Naive B cell (primary cell): Measurements from ENCODE around the gene KLRB1. TPM values are rescaled to one million over a fixed set of nuclear protein-coding genes. Genes with fewer than 3 reads are reported as not detected.
A peak's percentile ranks its signal among the peaks of the same experiment; 100 is the strongest.
"Not testable (repeated sequence)": the region's sequence is repeated elsewhere in the genome, so short reads cannot be mapped to it uniquely, and the experiment has no call there.

Experiments
- ATAC-seq, 2 donors: fragments of 150-1000 bp; cut with Tn5 transposase; 2 replicates each; pipeline ENCODE4 v1.10.0; 2021; ENCODE audit warnings: low read depth in 2 of 2, mild to moderate bottlenecking in 2 of 2, moderate library complexity in 2 of 2
- DNase-seq: peaks from one replicate; pipeline ENCODE4 v3.0.0; 2022
- H3K27ac Mint-ChIP-seq, 6 donors: one replicate each; pipeline ENCODE4 v1.8.0; 2020 to 2022; ENCODE audit warnings: mild to moderate bottlenecking in 6 of 6, mixed read lengths in 6 of 6, moderate library complexity in 5 of 6, inconsistent platforms in 2 of 6
- H3K27me3 Mint-ChIP-seq, 3 donors: one replicate each; pipeline ENCODE4 v1.8.0; 2021 to 2022; ENCODE audit warnings: mixed read lengths in 3 of 3, mild to moderate bottlenecking in 1 of 3
- H3K36me3 Mint-ChIP-seq, 2 donors: one replicate each; pipeline ENCODE4 v1.8.0; 2020 to 2022; ENCODE audit warnings: mixed read lengths in 2 of 2, inconsistent platforms in 1 of 2, mild to moderate bottlenecking in 1 of 2
- H3K4me1 Mint-ChIP-seq, 3 donors: one replicate each; pipeline ENCODE4 v1.8.0; 2020 to 2022; ENCODE audit warnings: mixed read lengths in 3 of 3, inconsistent platforms in 1 of 3, mild to moderate bottlenecking in 1 of 3, moderate library complexity in 1 of 3
- H3K4me3 Mint-ChIP-seq, 8 donors: one replicate each; pipeline ENCODE4 v1.8.0; 2020 to 2022; ENCODE audit warnings: mild to moderate bottlenecking in 8 of 8, mixed read lengths in 8 of 8, moderate library complexity in 8 of 8, inconsistent platforms in 2 of 8
- H3K9me3 Mint-ChIP-seq, 7 donors: one replicate each; pipeline ENCODE4 v1.8.0; 2020 to 2022; ENCODE audit warnings: mixed read lengths in 7 of 7, mild to moderate bottlenecking in 5 of 7, inconsistent platforms in 2 of 7, moderate library complexity in 1 of 7
- polyA plus RNA-seq, 6 donors: library from polyadenylated mRNA; unstranded; fragments of 300-500 nt; fragmentation: Illumina TruSeq; gene quantifications; one replicate each; pipeline ENCODE4 v1.2.3, GENCODE V29; 2021; ENCODE audit warnings: low read depth in 6 of 6

KLRB1 gene
- polyA plus RNA-seq, 6 donors from 2014 or later, result 0.47 to 0.86 (median 0.74) TPM; not detected in 2

DNA sequence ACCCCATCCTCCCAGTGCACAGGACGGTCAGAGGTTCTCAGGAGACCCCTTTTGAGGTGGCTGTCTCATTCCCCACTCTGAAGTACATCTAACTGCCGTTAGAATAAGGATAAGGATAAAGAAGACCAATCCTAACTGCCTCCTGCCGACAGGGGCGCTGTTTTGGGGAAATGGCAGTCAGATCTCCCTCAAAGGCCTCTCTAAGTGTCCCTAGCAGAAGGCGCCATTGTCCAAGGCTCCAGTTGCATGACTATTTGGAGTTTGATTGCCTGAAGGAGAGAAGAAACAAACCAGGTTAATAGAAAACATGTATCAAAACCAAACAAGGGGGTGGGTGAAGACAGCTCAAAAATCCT, 29.1 kb upstream of the KLRB1 start:
- peak overlapping the region in 5 of 8 donors; percentile 9 to 67 (median 51) for H3K4me3 Mint-ChIP-seq
- no peak for ATAC-seq
- peaks cover 40 to 67% (median 59%) of the 10 kb centered on the region in 3 donors for H3K4me1 Mint-ChIP-seq
- H3K27ac Mint-ChIP-seq, result peak overlapping the region; percentile 35 to 96 (median 91)
- DNase-seq, result no peak
- H3K36me3 Mint-ChIP-seq, result peaks cover 10 to 12% of the 10 kb centered on the region in 2 donors
- H3K27me3 Mint-ChIP-seq, result no peaks in the 10 kb centered on the region
- peaks cover 0 to 13% (median 5%) of the 10 kb centered on the region in 7 donors for H3K9me3 Mint-ChIP-seq

DNA sequence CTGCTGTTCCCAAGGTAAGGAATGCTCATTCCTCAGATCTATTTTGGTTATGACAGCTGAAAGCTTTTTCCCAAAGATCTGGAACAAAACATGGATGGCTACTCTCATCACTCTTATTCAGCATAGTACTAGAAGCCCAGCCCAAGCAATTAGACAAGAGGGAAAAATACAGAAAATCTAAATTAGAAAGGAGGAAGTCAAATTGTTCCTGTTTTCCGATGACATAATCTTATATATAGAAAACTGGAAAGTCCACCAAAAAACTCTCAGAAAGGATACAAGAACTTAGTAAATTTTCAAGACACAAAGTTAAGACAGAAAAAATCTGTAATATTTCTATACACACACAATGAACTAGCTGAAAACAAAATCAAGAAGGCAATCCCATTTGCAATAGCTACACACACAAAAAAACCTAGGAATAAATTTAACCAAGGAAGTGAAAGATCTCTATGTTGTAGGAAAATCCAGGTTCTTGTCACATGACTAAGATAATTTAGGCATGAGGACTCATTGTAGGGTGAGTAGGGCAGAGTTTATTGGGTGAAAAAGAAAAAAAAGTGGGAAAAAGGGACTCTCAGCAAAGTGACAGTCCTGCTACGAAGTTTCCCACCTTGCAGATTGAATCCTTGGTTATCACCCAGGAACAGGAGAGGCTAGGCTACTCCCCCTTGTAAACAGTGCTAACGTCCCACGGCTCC, 28.6 kb upstream of the KLRB1 start:
- H3K27ac Mint-ChIP-seq, result peak overlapping the region; percentile 85 to 96 (median 91)
- H3K4me1 Mint-ChIP-seq, result peaks cover 37 to 64% (median 59%) of the 10 kb centered on the region in 3 donors
- ATAC-seq (peak in 1 of 2 donors; percentile 40), DNase-seq (peak; percentile 17)
- H3K36me3 Mint-ChIP-seq, result peaks cover 10 to 12% of the 10 kb centered on the region in 2 donors
- H3K27me3 Mint-ChIP-seq, result no peaks in the 10 kb centered on the region
- H3K9me3 Mint-ChIP-seq, result peaks cover 0 to 13% (median 5%) of the 10 kb centered on the region in 7 donors
- H3K4me3 Mint-ChIP-seq, result peak overlapping the region in 7 of 8 donors; percentile 1 to 77 (median 53)

DNA sequence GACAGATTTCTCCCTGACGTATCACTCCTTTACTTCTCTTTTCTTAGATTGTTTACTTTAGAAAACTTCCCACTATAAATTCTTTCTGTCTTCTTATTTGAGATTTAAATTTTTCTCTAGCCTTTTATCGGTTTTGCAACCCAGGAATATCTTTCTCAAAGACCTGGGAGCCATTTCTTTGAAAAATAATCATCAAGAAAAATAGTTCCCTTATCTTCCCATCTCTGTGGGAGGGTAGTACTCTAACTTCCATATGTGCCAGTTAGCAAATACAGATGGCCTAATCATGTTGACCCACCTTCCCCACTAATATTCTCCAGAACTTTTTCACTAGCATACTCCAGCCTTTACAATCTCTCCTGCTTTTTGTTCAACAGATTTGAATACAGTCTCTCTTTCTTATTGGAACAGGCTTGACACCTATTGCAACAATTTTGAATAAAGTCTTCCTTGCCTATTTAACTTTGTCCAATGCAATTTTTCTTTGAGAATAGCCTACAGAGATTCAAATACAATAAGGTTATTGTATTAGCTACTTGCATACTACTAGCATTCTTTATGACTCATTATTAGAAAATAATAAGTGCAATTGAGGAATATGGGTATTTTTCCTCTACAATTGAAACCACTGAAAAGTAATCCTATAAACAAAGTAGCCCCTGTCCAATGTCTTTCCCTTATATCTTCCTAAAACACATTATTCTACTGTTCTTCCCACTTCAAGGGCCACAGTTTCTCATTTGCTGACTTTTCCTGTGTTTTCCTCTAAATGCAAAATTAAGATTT, 27.4 kb upstream of the KLRB1 start:
- peaks cover 37 to 67% (median 57%) of the 10 kb centered on the region in 3 donors for H3K4me1 Mint-ChIP-seq
- ATAC-seq, result no peak

DNA sequence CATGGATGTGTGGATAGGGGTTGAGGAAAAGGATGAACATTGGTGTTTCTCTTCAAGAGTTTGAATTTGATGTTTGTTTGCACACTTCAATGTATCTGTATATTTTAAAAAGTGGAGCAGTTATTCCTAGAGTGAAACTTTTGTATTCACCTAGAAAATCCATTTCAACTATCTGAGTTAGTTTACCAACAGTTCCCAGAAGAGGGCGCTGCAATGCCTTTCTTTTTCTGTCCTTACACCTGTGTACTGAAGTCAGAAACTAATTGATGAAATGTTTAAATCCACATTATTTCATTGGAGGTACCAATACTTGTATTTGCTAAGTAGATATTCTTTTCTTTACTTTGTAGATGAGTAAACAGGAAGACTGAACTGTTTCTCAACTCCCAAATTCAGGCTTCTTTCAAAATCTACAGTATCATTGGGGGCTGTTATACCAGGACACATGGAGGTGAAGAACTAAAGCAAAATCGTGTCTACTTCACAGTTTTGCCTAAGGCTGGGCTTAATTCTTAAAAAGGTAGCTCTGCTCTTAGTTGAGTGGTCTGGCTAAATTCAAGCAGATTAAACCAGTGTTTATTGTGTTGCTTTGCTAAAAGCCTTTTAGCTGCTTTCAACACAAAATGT, 26.6 kb upstream of the KLRB1 start:
- Mint-ChIP-seq H3K27ac (peak overlapping the region; percentile 75 to 96 (median 89)), H3K27me3 (no peaks in the 10 kb centered on the region), H3K9me3 (peaks cover 0 to 13% (median 5%) of the 10 kb centered on the region in 7 donors), H3K4me1 (peaks cover 37 to 76% (median 57%) of the 10 kb centered on the region in 3 donors), H3K36me3 (peaks cover 10 to 12% of the 10 kb centered on the region in 2 donors), H3K4me3 (peak overlapping the region in 6 of 8 donors; percentile 43 to 77 (median 54))
- DNase-seq (peak; percentile 68), ATAC-seq (peak; percentile 77 to 78)

More for the DNA sequence above, 27.4 kb upstream of the KLRB1 start:
- H3K4me3 Mint-ChIP-seq, result peak overlapping the region in 7 of 8 donors; percentile 25 to 77 (median 45)
- H3K9me3 Mint-ChIP-seq, result peaks cover 0 to 13% (median 5%) of the 10 kb centered on the region in 7 donors
- no peak for DNase-seq
- H3K27ac Mint-ChIP-seq, result peak overlapping the region; percentile 85 to 96 (median 90)
- H3K36me3 Mint-ChIP-seq, result peaks cover 10 to 12% of the 10 kb centered on the region in 2 donors
- H3K27me3 Mint-ChIP-seq, result no peaks in the 10 kb centered on the region

DNA sequence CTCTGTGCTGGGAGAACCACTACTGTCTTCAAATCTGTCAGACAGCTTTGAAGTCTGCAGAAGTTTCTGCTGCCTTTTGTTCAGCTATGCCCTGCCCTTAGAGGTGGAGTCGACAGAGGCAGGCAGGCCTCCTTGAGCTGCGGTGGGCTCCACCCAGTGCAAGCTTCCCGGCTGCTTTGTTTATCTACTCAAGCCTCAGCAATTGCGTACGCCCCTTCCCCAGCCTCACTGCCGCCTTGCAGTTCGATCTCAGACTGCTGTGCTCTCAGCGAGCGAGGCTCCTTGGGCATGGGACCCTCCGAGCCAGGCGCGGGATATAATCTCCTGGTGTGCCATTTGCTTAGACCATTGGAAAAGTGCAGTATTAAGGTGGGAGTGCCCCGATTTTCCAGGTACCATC, 25.1 kb upstream of the KLRB1 start:
- H3K27me3 Mint-ChIP-seq, result no peaks in the 10 kb centered on the region
- no peak overlapping the region for H3K4me3 Mint-ChIP-seq
- H3K27ac Mint-ChIP-seq, result no peak overlapping the region
- peaks cover 37 to 71% (median 50%) of the 10 kb centered on the region in 3 donors for H3K4me1 Mint-ChIP-seq
- no peak for ATAC-seq
- H3K9me3 Mint-ChIP-seq, result peaks cover 0 to 13% (median 4%) of the 10 kb centered on the region in 7 donors
- DNase-seq, result no peak
- peaks cover 10 to 12% of the 10 kb centered on the region in 2 donors for H3K36me3 Mint-ChIP-seq

DNA sequence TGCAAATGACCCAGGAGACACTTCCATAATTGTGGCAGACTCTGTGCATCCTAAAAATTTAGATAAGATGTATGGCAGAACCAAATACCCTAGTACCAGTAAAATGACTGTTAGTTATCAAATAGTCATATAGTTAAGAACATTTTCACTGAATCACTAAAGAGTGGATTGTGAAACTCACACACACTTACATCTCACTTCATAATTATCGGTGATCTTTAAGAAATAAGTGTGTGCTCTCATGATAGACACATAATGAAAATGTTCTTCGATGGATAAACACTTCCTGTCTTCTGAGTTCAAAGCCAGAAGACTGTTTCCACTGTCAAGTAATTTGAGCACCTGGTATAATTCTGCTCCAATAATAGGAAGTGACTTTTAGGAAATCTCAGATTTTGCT, 19.1 kb upstream of the KLRB1 start:
- DNase-seq, result no peak
- Mint-ChIP-seq H3K9me3 (peaks cover 4 to 20% (median 6%) of the 10 kb centered on the region in 7 donors), H3K4me1 (peaks cover 8 to 23% (median 11%) of the 10 kb centered on the region in 3 donors), H3K36me3 (peaks cover 19 to 20% of the 10 kb centered on the region in 2 donors), H3K27ac (no peak overlapping the region), H3K27me3 (no peaks in the 10 kb centered on the region), H3K4me3 (no peak overlapping the region)
- ATAC-seq, result no peak

DNA sequence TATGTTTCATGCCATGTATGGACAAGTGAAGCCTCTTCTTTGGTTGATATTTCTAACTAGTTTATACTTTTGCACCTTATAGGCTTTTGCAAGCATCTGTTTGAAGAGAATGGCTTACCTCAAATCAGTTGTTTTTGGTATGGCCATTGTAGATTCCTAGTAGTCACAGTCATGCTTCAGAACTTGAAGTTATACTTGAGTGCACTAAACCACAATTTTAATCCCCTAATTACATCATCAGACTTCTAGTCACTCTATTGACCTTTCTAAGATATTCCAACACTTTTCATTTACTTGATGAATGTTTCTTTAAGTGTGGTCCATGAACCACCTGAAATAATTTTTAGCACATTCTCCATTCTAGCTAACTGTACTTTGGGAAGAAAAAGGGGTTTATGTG, 18.6 kb upstream of the KLRB1 start:
- H3K9me3 Mint-ChIP-seq, result peaks cover 4 to 20% (median 6%) of the 10 kb centered on the region in 7 donors
- no peaks in the 10 kb centered on the region for H3K27me3 Mint-ChIP-seq
- ATAC-seq (no peak), DNase-seq (no peak)
- H3K4me1 Mint-ChIP-seq, result peaks cover 8 to 21% (median 11%) of the 10 kb centered on the region in 3 donors
- H3K27ac Mint-ChIP-seq, result no peak overlapping the region
- no peak overlapping the region for H3K4me3 Mint-ChIP-seq
- peaks cover 19 to 20% of the 10 kb centered on the region in 2 donors for H3K36me3 Mint-ChIP-seq

DNA sequence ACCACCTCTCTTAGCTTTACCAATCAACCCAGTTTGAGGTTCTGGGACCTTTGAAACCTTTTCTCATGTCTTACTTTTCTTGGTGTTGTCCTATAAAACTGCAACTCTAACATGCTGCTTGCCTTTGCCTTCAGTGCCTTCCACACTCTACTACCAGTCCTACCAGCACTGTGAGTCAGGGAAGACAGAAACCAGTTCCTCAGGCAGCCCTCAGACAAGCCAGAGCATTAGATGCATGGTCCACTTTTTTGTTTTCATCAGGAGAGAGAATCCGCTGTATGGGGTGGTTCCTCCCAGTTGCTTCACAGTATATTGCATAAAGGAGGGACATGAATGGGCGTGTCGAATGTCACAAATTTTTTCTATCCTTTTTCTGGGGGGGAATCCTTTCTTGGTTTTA, 17.3 kb upstream of the KLRB1 start:
- DNase-seq (no peak), ATAC-seq (no peak)
- Mint-ChIP-seq H3K4me1 (peaks cover 8 to 19% (median 11%) of the 10 kb centered on the region in 3 donors), H3K27me3 (no peaks in the 10 kb centered on the region), H3K9me3 (peaks cover 4 to 24% (median 6%) of the 10 kb centered on the region in 7 donors), H3K27ac (peak overlapping the region in 1 of 6 donors; percentile 25), H3K36me3 (peaks cover 19 to 20% of the 10 kb centered on the region in 2 donors), H3K4me3 (no peak overlapping the region)

DNA sequence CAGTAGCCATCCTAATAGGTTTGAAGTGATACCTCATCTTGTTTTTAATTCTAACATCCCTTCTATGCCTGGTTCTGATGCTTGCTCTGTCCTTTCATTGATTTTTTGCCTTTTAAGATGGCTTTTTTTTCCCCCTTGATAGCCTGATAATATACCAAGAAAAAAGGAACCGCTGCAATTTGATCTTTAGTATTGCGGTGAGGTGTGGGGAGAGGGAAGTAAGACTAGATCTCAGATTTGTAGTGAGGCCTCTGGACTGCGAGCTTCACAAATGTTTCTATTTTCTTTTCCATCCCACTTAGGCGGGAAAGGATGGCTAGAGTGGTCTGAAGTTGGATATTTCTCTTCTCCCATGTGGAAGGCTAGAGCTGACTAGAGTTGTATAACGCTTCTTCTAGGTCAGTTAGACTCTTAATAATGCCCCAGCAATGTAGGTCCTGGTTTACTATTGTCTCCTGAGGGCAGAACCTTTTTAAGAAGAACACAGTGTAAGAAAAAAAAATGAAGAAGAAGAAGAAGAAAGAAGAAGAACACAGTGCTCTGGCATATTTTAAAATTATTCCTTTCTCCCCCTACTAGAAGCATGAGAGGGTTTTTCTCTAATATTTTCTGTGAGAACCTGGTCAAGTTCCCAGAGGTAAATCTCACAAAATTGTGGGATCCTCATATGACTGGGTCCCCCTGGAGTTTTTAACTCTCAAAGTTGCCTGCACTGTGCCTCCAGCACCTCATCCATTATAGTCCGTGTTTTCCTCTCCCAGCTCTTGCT, 11.9 kb upstream of the KLRB1 start:
- no peak for ATAC-seq
- peak overlapping the region in 4 of 6 donors; percentile 3 to 65 (median 42) for H3K27ac Mint-ChIP-seq
- peaks cover 9 to 22% of the 10 kb centered on the region in 2 donors for H3K36me3 Mint-ChIP-seq
- H3K4me3 Mint-ChIP-seq, result no peak overlapping the region
- H3K9me3 Mint-ChIP-seq, result peaks cover 2 to 15% (median 9%) of the 10 kb centered on the region in 7 donors
- no peak for DNase-seq
- H3K4me1 Mint-ChIP-seq, result peaks cover 34 to 53% (median 45%) of the 10 kb centered on the region in 3 donors
- no peaks in the 10 kb centered on the region for H3K27me3 Mint-ChIP-seq

DNA sequence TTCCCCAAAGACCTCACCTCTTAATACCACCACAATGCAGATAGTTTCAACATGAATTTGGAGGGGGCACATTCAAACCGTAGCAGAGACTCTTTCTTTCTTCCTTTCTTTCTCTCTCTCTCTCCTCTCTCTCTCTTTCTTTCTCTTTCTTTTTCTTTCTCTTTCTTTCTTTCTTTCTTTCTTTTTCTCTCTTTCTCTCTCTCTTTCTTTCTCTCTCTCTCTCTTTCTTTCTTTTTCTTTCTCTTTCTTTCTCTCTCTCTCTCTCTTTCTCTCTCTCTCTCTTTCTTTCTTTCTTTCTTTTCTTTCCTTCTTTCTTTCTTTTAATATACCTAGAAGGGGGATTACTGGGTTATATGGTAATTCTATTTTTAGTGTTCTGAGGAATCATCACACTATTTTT, 11.2 kb upstream of the KLRB1 start:
- H3K36me3 Mint-ChIP-seq, result peaks cover 2 to 15% of the 10 kb centered on the region in 2 donors
- H3K9me3 Mint-ChIP-seq, ATAC-seq, H3K4me3 Mint-ChIP-seq, DNase-seq, H3K27me3 Mint-ChIP-seq: not testable (repeated sequence)
- H3K27ac Mint-ChIP-seq, result peak overlapping the region in 5 of 6 donors; percentile 16 to 65 (median 39)
- peaks cover 32 to 59% (median 52%) of the 10 kb centered on the region in 3 donors for H3K4me1 Mint-ChIP-seq

DNA sequence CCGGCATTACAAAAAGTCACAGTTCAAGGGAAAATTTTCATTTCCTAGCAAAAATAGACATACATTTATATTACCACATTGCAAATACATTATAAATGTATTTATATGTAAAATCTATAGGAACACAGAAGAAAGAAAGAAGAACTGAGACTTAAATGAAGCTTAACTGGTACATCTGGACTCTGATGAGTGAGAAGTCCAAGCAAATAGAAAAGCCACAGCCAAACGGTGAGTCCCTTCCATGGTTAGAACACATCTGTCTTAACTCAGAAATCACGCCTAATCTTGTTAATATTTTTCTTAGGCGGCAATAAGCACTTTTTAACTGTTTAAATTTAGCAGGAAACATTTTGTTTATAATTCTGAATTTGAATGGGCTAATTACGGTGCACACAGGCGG, 9.4 kb upstream of the KLRB1 start:
- H3K4me3 Mint-ChIP-seq, result peak overlapping the region in 1 of 8 donors; percentile 25
- ATAC-seq (no peak), DNase-seq (no peak)
- peaks cover 33 to 59% (median 57%) of the 10 kb centered on the region in 3 donors for H3K4me1 Mint-ChIP-seq
- peaks cover 0 to 14% of the 10 kb centered on the region in 2 donors for H3K36me3 Mint-ChIP-seq
- H3K27me3 Mint-ChIP-seq, result no peaks in the 10 kb centered on the region
- peaks cover 0 to 9% (median 4%) of the 10 kb centered on the region in 7 donors for H3K9me3 Mint-ChIP-seq
- peak overlapping the region in 3 of 6 donors; percentile 52 to 65 (median 64) for H3K27ac Mint-ChIP-seq

DNA sequence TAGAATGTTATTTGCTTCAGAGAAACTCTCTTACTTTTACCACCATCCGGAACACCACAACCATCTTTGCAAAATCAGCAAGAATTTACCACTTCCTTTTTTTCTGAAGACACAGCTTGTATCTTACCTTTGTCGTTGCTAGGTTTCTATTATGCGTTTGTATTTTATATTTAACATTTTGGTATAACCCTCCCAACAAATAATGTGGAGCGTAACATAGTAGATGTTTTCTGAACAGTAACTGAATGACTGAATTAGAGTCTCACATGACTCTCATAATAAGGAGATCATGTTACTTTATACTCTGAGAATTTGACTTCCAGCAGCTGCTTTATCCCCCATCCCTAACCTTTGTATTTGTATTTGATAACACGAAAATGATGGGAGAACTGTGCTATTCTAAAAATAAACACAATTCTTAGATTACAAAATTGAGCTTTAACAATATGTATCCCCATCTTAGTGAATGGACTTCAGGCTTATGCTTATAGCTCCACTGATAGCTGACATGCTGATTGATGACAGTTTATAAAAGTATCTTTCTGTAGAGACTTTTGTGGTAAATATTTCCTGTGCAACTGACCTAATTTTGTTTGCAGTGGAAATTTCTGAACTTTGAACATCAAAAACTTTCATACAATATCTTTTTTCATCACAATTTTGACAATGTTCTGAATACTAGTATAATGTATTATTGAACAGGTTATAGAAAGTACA, 7.9 kb upstream of the KLRB1 start:
- no peaks in the 10 kb centered on the region for H3K27me3 Mint-ChIP-seq
- H3K4me3 Mint-ChIP-seq, result peak overlapping the region in 7 of 8 donors; percentile 1 to 58 (median 35)
- H3K9me3 Mint-ChIP-seq, result peaks cover 0 to 9% (median 4%) of the 10 kb centered on the region in 7 donors
- ATAC-seq (peak; percentile 92), DNase-seq (peak; percentile 64)
- peaks cover 0 to 14% of the 10 kb centered on the region in 2 donors for H3K36me3 Mint-ChIP-seq
- peaks cover 33 to 64% (median 57%) of the 10 kb centered on the region in 3 donors for H3K4me1 Mint-ChIP-seq
- peak overlapping the region; percentile 85 to 91 (median 88) for H3K27ac Mint-ChIP-seq
